Measurements from ENCODE around the gene CISH.

CISH gene

DNA sequence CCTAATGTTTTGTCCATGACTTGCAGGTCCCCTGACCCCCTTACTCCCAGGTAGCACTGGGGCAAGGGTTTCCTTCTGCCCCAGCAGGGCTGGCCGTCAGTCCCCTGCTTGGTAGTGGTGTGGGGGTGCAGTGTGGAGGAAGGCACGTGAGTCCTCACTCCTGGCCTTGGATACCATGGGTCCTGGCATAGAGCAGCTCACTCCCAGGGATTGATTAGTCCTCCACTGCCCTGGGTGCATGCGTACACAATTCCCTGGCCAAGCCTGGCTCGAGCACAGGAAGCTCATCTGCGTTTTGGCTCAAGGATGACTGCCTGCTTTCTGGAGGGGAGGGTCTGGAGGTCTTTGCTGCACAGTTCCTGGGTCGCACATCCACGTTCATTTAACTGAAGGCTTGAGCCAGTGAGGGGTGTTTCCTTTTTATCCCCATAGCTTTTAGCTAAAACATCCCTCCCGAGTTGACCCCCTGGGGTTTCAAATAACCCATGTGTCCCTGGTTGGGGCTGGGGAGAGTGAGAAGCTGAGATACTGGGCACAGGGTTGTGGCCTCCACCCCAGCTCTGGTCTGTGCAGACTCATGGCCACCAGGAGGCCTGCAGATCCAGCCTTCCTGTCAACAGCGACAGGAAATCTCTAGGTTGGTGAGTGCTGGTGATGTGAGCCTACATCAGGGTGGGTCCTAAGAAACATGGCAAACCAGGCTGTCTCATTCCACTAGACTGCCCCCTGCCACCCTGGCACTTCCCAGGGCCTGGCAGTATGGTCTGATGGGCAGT lies 30.7 kb downstream of the CISH start:
- DNase-seq (ENCODE audit: low read depth in 1 of 2, low spot score in 1 of 2): no peak
- Histone ChIP-seq H3K4me3 (replicated peaks; ENCODE audit: insufficient read depth, low read length) (no peak overlapping the region), H3K27me3 (ENCODE audit: insufficient read depth, poor library complexity, severe bottlenecking) (no peaks in the 10 kb centered on the region), H3K27ac (replicated peaks) (no peak overlapping the region)
- TF ChIP-seq GABPA (IDR thresholded peaks at IDR 0.05; ENCODE audit: low read depth) (no peak), SPI1 (IDR thresholded peaks at IDR 0.05; ENCODE audit: borderline replicate concordance, low read depth) (no peak), POLR2AphosphoS5 (IDR thresholded peaks at IDR 0.05; ENCODE audit: low read depth) (no peak)
- TF ChIP-seq, protein P1, sequence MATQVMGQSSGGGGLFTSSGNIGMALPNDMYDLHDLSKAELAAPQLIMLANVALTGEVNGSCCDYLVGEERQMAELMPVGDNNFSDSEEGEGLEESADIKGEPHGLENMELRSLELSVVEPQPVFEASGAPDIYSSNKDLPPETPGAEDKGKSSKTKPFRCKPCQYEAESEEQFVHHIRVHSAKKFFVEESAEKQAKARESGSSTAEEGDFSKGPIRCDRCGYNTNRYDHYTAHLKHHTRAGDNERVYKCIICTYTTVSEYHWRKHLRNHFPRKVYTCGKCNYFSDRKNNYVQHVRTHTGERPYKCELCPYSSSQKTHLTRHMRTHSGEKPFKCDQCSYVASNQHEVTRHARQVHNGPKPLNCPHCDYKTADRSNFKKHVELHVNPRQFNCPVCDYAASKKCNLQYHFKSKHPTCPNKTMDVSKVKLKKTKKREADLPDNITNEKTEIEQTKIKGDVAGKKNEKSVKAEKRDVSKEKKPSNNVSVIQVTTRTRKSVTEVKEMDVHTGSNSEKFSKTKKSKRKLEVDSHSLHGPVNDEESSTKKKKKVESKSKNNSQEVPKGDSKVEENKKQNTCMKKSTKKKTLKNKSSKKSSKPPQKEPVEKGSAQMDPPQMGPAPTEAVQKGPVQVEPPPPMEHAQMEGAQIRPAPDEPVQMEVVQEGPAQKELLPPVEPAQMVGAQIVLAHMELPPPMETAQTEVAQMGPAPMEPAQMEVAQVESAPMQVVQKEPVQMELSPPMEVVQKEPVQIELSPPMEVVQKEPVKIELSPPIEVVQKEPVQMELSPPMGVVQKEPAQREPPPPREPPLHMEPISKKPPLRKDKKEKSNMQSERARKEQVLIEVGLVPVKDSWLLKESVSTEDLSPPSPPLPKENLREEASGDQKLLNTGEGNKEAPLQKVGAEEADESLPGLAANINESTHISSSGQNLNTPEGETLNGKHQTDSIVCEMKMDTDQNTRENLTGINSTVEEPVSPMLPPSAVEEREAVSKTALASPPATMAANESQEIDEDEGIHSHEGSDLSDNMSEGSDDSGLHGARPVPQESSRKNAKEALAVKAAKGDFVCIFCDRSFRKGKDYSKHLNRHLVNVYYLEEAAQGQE (IDR thresholded peaks at IDR 0.05; ENCODE audit: insufficient replicate concordance, low read depth): no peak
- TF ChIP-seq, protein P2, sequence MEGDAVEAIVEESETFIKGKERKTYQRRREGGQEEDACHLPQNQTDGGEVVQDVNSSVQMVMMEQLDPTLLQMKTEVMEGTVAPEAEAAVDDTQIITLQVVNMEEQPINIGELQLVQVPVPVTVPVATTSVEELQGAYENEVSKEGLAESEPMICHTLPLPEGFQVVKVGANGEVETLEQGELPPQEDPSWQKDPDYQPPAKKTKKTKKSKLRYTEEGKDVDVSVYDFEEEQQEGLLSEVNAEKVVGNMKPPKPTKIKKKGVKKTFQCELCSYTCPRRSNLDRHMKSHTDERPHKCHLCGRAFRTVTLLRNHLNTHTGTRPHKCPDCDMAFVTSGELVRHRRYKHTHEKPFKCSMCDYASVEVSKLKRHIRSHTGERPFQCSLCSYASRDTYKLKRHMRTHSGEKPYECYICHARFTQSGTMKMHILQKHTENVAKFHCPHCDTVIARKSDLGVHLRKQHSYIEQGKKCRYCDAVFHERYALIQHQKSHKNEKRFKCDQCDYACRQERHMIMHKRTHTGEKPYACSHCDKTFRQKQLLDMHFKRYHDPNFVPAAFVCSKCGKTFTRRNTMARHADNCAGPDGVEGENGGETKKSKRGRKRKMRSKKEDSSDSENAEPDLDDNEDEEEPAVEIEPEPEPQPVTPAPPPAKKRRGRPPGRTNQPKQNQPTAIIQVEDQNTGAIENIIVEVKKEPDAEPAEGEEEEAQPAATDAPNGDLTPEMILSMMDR (IDR thresholded peaks at IDR 0.05; ENCODE audit: insufficient read depth, low read length): no peak

DNA sequence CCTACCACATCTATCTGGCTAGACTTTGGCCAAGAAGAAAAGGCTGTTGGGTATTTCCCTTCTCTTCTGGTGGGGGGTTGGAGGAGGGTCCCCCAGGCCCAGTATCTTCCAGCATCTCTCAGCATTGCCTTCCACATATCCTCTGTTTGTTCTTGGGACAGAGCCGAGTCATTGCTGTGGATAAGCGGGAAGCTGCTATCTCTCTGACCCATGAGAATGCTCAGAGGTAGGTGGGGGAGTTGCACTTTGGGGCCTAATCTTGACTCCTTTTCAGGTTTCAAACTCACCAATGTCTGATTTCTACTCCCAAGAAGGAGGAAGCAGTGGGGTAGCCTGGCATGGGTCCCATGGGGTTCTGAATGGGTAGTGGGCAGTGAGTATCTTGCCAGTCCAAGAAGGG lies 34.2 kb downstream of the CISH start:
- Histone ChIP-seq H3K27me3 (ENCODE audit: insufficient read depth, poor library complexity, severe bottlenecking) (no peaks in the 10 kb centered on the region), H3K4me3 (replicated peaks; ENCODE audit: insufficient read depth, low read length) (no peak overlapping the region), H3K27ac (replicated peaks) (no peak overlapping the region)
- no peak for TF ChIP-seq POLR2AphosphoS5 (IDR thresholded peaks at IDR 0.05; ENCODE audit: low read depth)
- no peak for TF ChIP-seq SPI1 (IDR thresholded peaks at IDR 0.05; ENCODE audit: borderline replicate concordance, low read depth)
- TF ChIP-seq, protein P2 (IDR thresholded peaks at IDR 0.05; ENCODE audit: insufficient read depth, low read length): no peak
- TF ChIP-seq GABPA (IDR thresholded peaks at IDR 0.05; ENCODE audit: low read depth): no peak
- TF ChIP-seq, protein P1 (IDR thresholded peaks at IDR 0.05; ENCODE audit: insufficient replicate concordance, low read depth): no peak
- no peak for DNase-seq (ENCODE audit: low read depth in 1 of 2, low spot score in 1 of 2)

DNA sequence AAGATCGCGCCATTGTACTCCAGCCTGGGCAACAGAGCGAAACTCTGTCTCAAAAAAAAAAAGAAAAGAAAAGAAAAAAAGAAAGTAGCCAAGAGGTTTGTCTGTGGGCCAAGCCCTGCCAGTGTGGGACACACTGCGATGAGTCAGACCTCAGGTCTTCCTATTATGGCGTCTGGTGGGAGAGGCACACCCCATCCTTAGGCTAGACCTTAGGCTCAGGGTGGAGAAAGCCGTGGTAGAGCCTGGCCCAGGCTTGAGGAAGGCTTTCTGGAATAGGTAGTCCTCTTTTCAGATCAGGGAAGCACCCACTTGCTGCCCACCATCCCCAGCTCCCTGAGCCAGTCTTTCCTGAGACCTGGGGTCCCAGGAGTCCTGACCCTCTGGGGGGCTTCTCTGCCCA lies 36.2 kb downstream of the CISH start:
- no peak for DNase-seq (ENCODE audit: low read depth in 1 of 2, low spot score in 1 of 2)
- H3K27ac ChIP-seq (replicated peaks): no peak overlapping the region
- no peak overlapping the region for H3K4me3 ChIP-seq (replicated peaks; ENCODE audit: insufficient read depth, low read length)
- H3K27me3 ChIP-seq (ENCODE audit: insufficient read depth, poor library complexity, severe bottlenecking): no peaks in the 10 kb centered on the region
- no peak for TF ChIP-seq GABPA (IDR thresholded peaks at IDR 0.05; ENCODE audit: low read depth)
- TF ChIP-seq, protein P2 (IDR thresholded peaks at IDR 0.05; ENCODE audit: insufficient read depth, low read length): no peak
- TF ChIP-seq SPI1 (IDR thresholded peaks at IDR 0.05; ENCODE audit: borderline replicate concordance, low read depth): no peak
- TF ChIP-seq, protein P1 (IDR thresholded peaks at IDR 0.05; ENCODE audit: insufficient replicate concordance, low read depth): no peak
- no peak for TF ChIP-seq POLR2AphosphoS5 (IDR thresholded peaks at IDR 0.05; ENCODE audit: low read depth)

Measured in HL-60 (cell line).